ENCODE results near the gene LIN37.
"Not testable (repeated sequence)": the region's sequence is repeated elsewhere in the genome, so short reads cannot be mapped to it uniquely, and the experiment has no call there.

Gene LIN37

DNA sequence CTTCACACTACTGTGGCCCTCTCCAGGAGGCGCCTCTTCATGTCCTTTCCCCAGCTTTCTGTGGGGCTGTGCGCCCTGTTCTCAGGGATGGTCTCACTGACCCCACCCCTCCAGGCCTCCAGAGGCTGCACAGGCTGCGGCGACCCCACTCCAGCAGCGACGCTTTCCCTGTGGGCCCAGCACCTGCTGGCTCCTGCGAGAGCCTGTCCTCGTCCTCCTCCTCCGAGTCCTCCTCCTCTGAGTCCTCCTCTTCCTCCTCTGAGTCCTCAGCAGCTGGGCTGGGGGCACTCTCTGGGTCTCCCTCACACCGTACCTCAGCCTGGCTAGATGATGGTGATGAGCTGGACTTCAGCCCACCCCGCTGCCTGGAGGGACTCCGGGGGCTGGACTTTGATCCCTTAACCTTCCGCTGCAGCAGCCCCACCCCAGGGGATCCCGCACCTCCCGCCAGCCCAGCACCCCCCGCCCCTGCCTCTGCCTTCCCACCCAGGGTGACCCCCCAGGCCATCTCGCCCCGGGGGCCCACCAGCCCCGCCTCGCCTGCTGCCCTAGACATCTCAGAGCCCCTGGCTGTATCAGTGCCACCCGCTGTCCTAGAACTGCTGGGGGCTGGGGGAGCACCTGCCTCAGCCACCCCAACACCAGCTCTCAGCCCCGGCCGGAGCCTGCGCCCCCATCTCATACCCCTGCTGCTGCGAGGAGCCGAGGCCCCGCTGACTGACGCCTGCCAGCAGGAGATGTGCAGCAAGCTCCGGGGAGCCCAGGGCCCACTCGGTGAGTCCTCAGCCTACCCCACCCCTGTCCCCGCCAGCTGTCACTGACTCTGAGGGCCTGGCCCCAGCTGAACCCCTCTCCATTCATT, 38.2 kb downstream of the LIN37 start:
- H3K4me1 Mint-ChIP-seq, result no peaks in the 10 kb centered on the region
- no peaks in the 10 kb centered on the region for H3K27me3 Mint-ChIP-seq
- no peak overlapping the region for H3K4me3 Mint-ChIP-seq
- no peak overlapping the region for H3K27ac Mint-ChIP-seq
- H3K36me3 Mint-ChIP-seq, result peaks cover 19% of the 10 kb centered on the region
- CTCF ChIA-PET, result interaction anchor here (1.1 kb wide), 1 partner anchor 39 kb away, joined by 3 read pairs; no protein-coding TSS in a partner anchor
- H3K9me3 Mint-ChIP-seq, result no peaks in the 10 kb centered on the region
- no peak for DNase-seq

DNA sequence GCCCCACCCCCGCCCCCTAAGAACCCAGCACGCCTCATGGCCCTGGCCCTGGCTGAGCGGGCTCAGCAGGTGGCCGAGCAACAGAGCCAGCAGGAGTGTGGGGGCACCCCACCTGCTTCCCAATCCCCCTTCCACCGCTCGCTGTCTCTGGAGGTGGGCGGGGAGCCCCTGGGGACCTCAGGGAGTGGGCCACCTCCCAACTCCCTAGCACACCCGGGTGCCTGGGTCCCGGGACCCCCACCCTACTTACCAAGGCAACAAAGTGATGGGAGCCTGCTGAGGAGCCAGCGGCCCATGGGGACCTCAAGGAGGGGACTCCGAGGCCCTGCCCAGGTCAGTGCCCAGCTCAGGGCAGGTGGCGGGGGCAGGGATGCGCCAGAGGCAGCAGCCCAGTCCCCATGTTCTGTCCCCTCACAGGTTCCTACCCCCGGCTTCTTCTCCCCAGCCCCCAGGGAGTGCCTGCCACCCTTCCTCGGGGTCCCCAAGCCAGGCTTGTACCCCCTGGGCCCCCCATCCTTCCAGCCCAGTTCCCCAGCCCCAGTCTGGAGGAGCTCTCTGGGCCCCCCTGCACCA, 38.9 kb downstream of the LIN37 start:
- no peak for DNase-seq
- no peaks in the 10 kb centered on the region for H3K9me3 Mint-ChIP-seq
- no peaks in the 10 kb centered on the region for H3K27me3 Mint-ChIP-seq
- H3K4me3 Mint-ChIP-seq, result no peak overlapping the region
- CTCF ChIA-PET, result interaction anchor here (1.1 kb wide), 1 partner anchor 40 kb away, joined by 3 read pairs; no protein-coding TSS in a partner anchor
- peaks cover 16% of the 10 kb centered on the region for H3K36me3 Mint-ChIP-seq
- no peak overlapping the region for H3K27ac Mint-ChIP-seq
- no peaks in the 10 kb centered on the region for H3K4me1 Mint-ChIP-seq

GRCh38 chr19:35788205-35788960, 40.0 kb downstream of the LIN37 start:
- H3K4me1 Mint-ChIP-seq, result no peaks in the 10 kb centered on the region
- no peaks in the 10 kb centered on the region for H3K27me3 Mint-ChIP-seq
- CTCF ChIA-PET, result interaction anchor here (0.6 to 1.5 kb wide), 2 partner anchors 12 to 194 kb away, joined by 3 to 4 read pairs; no protein-coding TSS in a partner anchor
- no peak for DNase-seq
- no peaks in the 10 kb centered on the region for H3K9me3 Mint-ChIP-seq
- H3K27ac Mint-ChIP-seq, result no peak overlapping the region
- H3K36me3 Mint-ChIP-seq, result peaks cover 8% of the 10 kb centered on the region
- no peak overlapping the region for H3K4me3 Mint-ChIP-seq

DNA sequence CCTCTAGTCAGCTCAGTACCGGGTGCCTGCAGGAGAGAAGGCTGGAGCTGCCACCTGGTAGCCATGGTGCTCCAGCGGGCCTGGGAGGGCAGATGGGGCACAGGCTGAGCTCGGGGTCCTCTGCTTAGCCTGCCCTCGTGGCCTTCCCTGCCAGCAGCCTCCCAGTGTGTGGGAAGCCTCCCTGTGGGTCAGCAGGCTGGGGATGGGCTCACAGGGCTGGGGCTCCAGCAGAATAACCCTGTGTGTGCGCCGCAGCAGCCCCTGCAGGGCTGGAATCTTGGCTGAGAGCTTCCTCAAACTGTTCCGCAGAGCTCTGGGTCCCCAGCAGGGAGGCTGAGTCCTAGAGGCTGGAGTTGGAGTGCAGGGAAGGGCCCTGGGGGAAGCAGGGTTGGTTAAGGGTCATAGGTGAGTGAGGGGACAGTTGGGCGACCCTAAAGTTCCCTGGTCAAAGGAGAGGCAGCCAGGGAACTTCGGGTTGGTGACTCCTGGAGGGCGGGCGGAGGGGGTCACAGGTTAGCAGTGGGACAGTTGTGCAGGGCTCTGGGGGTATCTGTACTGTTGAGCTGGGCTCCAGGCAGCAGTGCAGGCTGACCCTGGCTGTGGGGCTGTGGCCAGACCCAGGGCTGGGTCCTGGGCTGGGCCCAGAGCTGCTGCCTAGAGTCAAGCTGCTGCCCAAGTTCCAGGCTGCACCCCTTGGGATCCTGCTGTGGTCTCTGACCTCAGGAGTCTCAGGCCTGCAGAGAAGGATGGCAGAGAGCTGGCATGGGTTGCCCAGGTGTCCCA, 41.0 kb downstream of the LIN37 start:
- no peaks in the 10 kb centered on the region for H3K9me3 Mint-ChIP-seq
- H3K4me1 Mint-ChIP-seq, result no peaks in the 10 kb centered on the region
- H3K36me3 Mint-ChIP-seq, result peaks cover 5% of the 10 kb centered on the region
- DNase-seq, result no peak
- CTCF ChIA-PET, result interaction anchor here (1.0 to 1.5 kb wide), 2 partner anchors 13 to 30 kb away, joined by 3 to 4 read pairs; no protein-coding TSS in a partner anchor
- no peak overlapping the region for H3K27ac Mint-ChIP-seq
- H3K27me3 Mint-ChIP-seq, result peaks cover 7% of the 10 kb centered on the region
- H3K4me3 Mint-ChIP-seq, result no peak overlapping the region

DNA sequence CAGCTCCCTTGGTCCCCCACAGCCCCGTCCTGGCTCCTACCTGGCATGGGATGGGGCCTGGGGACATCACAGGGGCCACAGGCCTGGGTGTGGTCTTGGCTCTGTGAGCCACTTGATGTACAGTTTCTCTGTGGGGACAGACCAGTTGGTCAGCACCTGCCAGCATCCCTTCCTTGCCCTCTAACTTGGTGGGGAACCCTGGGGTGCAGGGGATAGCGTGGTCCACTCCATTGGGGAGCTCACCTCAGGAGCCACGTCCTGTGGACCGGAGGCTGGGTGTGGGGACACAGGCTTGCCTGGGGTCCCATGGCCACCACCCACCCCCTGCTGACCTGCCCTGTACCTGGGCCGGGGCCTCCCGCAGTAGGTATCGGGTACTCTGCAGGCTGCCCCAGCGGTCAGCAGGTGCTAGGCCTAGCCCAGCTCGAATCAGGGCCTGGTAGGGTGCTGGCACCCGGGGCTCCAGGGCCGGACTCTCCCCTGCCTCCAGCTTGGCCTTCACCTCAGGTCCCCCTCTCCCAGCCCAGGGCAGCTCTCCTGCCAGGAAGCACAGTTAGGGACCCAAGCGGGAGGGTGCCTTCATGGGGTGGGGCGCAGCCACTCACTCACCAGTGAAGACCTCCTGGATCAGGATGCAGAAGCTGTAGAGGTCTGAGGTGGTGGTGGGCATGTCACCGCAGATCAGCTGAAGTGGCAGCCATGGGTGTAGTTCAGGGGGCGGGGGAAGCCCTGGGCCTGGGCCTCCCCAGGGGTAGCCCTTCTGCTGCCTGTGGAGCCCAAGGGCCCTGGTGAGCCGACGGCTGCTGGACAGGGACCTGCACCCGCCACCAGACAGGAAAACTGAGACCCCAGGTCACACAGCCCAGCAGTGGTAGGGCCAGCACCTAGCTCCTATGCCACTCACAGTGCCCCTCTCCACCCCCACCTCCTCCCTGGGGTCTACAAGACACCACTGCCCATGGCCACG, 41.9 kb downstream of the LIN37 start:
- peaks cover 5% of the 10 kb centered on the region for H3K36me3 Mint-ChIP-seq
- no peaks in the 10 kb centered on the region for H3K4me1 Mint-ChIP-seq
- CTCF ChIA-PET, result interaction anchor here (0.8 to 1.5 kb wide), 3 partner anchors 14 to 47 kb away, joined by 3 to 4 read pairs (median 3); no protein-coding TSS in a partner anchor

DNA sequence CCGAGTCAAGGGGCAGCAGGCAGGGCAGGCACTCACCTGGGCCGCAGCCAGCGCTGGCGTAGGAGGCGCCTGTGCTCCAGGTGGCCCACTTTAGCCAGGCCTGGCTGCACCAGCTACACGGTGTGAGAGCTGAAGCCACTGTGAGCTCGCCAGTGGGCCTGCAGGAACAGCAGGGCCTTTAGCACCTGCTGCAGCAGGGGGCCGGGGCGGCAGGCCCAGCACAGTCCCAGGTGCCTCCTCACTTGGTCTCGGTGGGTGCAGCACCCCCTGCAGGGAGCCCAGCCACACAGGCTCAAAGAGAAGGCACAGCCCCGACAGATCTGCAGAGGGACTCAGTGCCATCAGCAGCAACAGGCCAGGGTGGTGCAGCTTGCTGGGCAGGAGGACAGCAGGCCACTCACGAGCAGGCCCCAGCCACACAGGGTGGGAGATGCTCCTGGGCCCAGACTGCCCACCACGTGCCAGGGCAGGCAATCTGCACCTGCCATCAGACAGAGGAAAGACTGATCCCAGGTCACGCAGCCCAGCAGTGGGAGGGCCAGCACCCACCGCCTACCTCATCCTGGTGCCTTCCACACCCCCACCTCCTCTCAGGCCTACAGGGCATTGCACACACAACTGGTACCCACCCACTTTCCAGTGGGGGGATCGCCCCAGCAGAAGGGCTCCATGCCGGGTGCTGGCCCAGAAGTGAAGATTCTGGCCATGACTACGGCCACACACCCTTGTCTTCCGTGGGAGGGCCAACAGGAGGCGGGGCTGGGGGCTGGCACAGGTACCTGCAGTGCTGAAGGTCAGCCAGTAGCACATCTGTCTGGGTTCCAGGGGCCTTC, 42.8 kb downstream of the LIN37 start:
- Mint-ChIP-seq H3K4me3 (no peak overlapping the region), H3K27ac (no peak overlapping the region), H3K36me3 (peaks cover under 1% of the 10 kb centered on the region), H3K27me3 (peaks cover 23% of the 10 kb centered on the region), H3K9me3 (no peaks in the 10 kb centered on the region), H3K4me1 (no peaks in the 10 kb centered on the region)
- CTCF ChIA-PET, result interaction anchor here (0.8 kb wide), 1 partner anchor 46 kb away, joined by 3 read pairs; no protein-coding TSS in a partner anchor
- peak; percentile 45 for DNase-seq

More for the DNA sequence above, 41.9 kb downstream of the LIN37 start:
- no peaks in the 10 kb centered on the region for H3K9me3 Mint-ChIP-seq
- peaks cover 14% of the 10 kb centered on the region for H3K27me3 Mint-ChIP-seq
- no peak overlapping the region for H3K4me3 Mint-ChIP-seq
- H3K27ac Mint-ChIP-seq, result no peak overlapping the region
- DNase-seq, result no peak

GRCh38 chr19:35791814-35792279, 43.5 kb downstream of the LIN37 start:
- CTCF ChIA-PET, result no interaction called here
- Mint-ChIP-seq H3K27me3 (peaks cover 30% of the 10 kb centered on the region), H3K9me3 (no peaks in the 10 kb centered on the region)

DNA sequence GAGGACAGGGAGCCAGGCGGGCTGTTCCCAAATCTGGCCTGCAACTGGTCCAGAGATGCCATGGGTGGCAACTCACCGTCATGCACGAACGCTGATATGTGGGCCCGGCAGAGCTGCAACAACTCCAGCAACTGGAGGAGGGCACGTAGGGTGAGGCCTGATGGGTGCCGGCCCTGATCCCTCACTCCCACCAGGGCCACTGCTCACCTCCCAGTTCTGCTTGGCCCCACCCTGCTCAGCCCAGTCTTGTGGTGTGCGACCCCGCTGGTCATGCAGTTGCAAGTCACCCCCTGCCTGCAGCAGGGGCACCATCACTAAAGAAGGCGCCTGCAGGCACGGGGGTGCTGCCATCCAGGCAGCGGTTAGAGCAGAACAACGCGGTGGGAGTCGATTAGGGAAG, 43.9 kb downstream of the LIN37 start:
- Mint-ChIP-seq H3K4me1 (no peaks in the 10 kb centered on the region), H3K9me3 (no peaks in the 10 kb centered on the region), H3K27me3 (peaks cover 35% of the 10 kb centered on the region), H3K4me3 (no peak overlapping the region), H3K36me3 (no peaks in the 10 kb centered on the region), H3K27ac (no peak overlapping the region)
- CTCF ChIA-PET, result no interaction called here
- no peak for DNase-seq

More at GRCh38 chr19:35791814-35792279, 43.5 kb downstream of the LIN37 start:
- H3K4me3 Mint-ChIP-seq, result no peak overlapping the region
- no peak overlapping the region for H3K27ac Mint-ChIP-seq
- H3K36me3 Mint-ChIP-seq, result no peaks in the 10 kb centered on the region
- H3K4me1 Mint-ChIP-seq, result no peaks in the 10 kb centered on the region
- no peak for DNase-seq

DNA sequence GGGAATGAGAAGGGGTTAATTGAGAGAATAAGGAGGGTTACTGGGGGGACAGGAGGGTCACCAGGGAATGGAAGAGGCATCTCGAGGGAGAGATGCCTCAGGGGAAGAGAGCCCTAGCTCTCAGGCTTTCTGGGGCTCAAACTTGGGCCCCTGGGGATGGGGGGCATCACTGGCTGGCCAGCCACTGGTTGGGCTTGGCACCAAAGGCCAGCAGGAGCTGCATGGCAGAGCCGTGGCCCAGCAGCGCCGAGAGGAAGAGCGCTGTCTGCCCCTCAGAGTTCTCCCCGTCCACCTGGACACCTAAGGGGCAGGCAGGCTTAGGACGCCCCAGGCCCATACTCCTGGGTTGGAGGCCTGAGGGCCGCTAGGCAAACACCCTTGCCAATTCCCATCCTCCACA, 44.5 kb downstream of the LIN37 start:
- Mint-ChIP-seq H3K36me3 (no peaks in the 10 kb centered on the region), H3K4me1 (no peaks in the 10 kb centered on the region), H3K27ac (peak overlapping the region; percentile 22), H3K9me3 (no peaks in the 10 kb centered on the region), H3K4me3 (no peak overlapping the region), H3K27me3 (peaks cover 40% of the 10 kb centered on the region)
- DNase-seq, result no peak
- CTCF ChIA-PET, result no interaction called here

GRCh38 chr19:35793381-35794165, 45.2 kb downstream of the LIN37 start:
- Mint-ChIP-seq H3K36me3 (no peaks in the 10 kb centered on the region), H3K27ac (no peak overlapping the region), H3K4me3 (no peak overlapping the region), H3K9me3 (no peaks in the 10 kb centered on the region), H3K4me1 (no peaks in the 10 kb centered on the region), H3K27me3 (peaks cover 47% of the 10 kb centered on the region)
- DNase-seq, result no peak
- CTCF ChIA-PET, result no interaction called here

GRCh38 chr19:35795564-35795963, 47.2 kb downstream of the LIN37 start:
- H3K27ac Mint-ChIP-seq, H3K4me1 Mint-ChIP-seq, CTCF ChIA-PET, H3K36me3 Mint-ChIP-seq, H3K9me3 Mint-ChIP-seq, DNase-seq, H3K4me3 Mint-ChIP-seq: not testable (repeated sequence)
- H3K27me3 Mint-ChIP-seq, result peaks cover 64% of the 10 kb centered on the region
